Neural cell (in vitro differentiated cells): ENCODE data around the gene NEXN.

Experiments used
- EZH2 ChIP-seq: fragments of 200-600, 300-800 bp; shearing (Covaris generic), sonication (generic); IDR thresholded peaks from 2 replicates; pipeline ENCODE4 v1.6.1; 2014; ENCODE audit warnings: antibody characterized with exemption, low read length, borderline replicate concordance, mild to moderate bottlenecking; ENCODE audit not compliant: insufficient read depth, poor library complexity, severe bottlenecking
- SMC3 ChIP-seq: fragments of 450-650 bp; conservative IDR thresholded peaks from 2 replicates; pipeline ENCODE4 v1.6.1; 2014; ENCODE audit warnings: antibody characterized with exemption, mild to moderate bottlenecking, moderate library complexity; ENCODE audit not compliant: poor library complexity
- TAF1 ChIP-seq: IDR thresholded peaks from 2 replicates; pipeline ENCODE4 v1.6.1; 2012; ENCODE audit warnings: low read depth
- TF ChIP-seq, protein P1 (sequence below): fragments of 450-650 bp; IDR thresholded peaks from 2 replicates; pipeline ENCODE4 v1.5.1; 2014; ENCODE audit warnings: antibody characterized with exemption, mild to moderate bottlenecking, moderate library complexity; ENCODE audit not compliant: poor library complexity, severe bottlenecking

DNA sequence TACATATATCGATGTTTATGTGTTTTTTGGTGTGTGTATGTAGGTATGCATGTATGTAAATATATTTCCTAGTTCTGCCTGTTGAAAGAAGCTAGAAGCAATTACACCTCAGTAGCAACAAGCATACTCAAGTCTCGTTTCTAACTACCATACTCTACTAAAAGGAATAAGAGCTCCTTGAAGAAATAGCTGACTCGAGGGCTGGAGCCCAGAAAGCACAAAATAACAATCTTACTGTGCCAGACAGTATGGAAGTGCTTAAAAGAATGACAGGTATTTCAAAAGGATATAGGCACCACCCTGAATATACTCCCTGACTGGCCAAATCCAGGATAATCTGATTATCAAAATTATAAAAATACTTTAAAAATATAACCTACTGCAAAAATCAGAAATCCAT, 67.3 kb downstream of the NEXN start:
- TF ChIP-seq, protein P1, sequence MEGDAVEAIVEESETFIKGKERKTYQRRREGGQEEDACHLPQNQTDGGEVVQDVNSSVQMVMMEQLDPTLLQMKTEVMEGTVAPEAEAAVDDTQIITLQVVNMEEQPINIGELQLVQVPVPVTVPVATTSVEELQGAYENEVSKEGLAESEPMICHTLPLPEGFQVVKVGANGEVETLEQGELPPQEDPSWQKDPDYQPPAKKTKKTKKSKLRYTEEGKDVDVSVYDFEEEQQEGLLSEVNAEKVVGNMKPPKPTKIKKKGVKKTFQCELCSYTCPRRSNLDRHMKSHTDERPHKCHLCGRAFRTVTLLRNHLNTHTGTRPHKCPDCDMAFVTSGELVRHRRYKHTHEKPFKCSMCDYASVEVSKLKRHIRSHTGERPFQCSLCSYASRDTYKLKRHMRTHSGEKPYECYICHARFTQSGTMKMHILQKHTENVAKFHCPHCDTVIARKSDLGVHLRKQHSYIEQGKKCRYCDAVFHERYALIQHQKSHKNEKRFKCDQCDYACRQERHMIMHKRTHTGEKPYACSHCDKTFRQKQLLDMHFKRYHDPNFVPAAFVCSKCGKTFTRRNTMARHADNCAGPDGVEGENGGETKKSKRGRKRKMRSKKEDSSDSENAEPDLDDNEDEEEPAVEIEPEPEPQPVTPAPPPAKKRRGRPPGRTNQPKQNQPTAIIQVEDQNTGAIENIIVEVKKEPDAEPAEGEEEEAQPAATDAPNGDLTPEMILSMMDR: no peak
- TF ChIP-seq TAF1 (no peak), EZH2 (no peak), SMC3 (no peak)
